DMS 273 (cell line): ENCODE data around the gene REV3L.

Experiments used
- DNase-seq: peaks from one replicate; lab custom pipeline; 2025; ENCODE audit not compliant: unreplicated experiment; lab: John Stamatoyannopoulos, UW

Gene REV3L

DNA sequence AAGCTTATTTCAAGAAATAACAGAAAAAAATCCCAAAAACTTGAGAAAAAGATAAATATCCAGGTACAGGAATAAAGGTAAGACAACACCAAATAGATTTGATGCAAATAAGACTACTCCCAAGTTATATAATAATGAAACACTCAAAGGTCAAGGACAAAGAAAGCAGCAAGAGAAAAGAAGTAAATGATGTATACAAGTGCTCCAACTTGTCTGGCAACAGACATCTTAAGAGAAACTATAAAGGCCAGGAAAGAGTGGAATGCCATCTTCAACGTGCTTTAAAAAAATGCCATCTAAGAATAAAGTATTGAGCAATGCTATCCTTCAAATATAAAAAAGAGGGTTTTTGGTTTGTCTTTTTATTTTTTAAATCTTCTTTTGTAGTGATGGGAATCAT lies 54.2 kb downstream of the REV3L start:
- DNase-seq: peak; percentile 14

- DNase-seq: peak; percentile 48
Measured at GRCh38 chr6:111427341-111428116, 55.5 kb downstream of the REV3L start.

DNA sequence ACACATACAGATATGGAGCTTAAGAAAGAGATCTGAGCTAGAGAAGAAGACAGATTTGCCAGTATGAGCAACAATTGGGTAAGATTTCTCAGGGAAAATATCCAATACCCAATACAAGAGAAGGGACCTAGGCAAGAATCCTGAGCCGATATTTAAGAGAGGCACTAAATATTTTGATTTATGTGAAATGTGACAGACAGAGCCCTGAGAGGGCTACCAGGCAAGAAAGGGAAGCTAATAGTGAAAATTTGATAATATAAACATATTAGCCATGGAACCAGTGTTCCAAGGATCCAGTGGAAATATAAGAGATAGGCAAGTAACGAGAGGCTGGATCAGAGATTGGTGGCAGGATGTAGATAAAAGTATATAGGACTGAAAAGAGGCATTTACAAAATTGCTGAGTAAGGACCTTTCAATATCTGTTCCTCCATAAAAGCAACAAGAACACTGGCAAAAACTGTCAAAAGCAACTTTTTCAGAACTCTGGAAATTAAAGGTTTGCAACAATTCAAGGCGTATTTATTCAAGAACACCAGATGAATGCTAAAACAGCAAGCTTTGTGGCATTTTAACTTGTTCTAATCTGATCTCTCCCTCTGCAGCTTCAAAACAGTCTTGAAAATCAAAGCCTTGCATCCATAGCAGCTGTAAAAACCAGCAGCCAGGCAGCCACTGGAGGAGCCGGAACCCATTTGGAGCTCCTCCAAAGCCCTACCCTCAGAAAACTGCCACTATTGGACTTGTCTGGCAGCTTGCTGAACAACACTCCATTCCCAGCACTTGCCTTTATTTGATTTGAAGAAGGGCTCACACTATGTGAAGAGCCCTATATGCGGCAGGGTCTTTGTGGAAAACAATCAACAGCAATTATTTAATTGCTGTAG lies 58.8 kb downstream of the REV3L start:
- peak; percentile 80 for DNase-seq

GRCh38 chr6:111423055-111423633 lies 59.9 kb downstream of the REV3L start:
- no peak for DNase-seq

DNA sequence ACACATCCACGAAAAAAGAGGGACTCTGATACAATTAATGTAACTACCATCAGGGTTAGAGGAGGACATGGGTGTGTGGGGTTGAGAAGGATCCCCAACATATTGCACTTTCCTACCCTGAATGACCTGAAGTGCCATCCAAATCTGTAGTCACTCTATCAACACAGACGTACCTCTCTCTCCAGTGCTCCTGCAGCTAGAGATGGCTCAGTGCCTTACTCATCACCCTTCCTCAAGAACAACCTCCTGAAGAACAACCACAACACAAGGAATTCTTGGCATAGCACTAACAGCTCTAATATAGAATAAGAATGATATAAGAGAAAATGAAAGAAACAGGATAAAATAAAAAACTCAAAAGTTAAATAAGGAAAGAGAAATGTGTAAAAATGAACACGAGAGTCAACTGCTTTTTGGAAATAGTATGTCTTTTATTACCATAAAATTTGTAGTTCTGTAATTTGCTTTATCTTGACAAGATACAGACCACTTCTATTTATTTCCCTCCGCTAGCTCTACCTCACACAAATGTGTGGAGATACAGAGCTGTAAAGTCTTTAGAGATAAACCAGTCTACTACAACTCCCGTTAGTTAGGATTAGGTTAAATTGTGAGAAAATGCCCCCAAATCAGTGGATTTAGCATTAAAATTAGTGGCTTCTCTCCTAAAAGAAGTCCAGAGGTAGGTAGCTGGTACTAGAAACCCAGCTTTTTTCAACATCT lies 63.9 kb downstream of the REV3L start:
- DNase-seq: no peak

DNA sequence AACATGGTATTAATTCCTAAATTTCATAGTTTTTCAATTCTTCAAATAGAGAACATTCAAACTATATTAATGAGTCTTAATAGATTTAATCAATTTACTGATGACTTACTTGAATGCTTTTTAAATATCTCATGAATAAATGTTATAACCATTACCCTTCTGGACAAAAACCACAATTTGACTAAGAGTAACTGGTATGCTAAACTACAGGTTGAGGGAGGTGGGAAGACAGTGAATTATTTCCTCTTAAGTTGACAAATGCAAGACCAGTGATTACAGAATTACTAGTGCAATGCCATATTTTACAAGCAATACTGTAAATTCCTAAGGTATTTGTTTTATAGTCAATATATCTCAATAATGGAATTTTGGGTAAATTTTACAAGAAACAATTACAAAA lies 65.1 kb downstream of the REV3L start:
- no peak for DNase-seq

- DNase-seq: peak; percentile 46
Measured at GRCh38 chr6:111417181-111417585, 65.8 kb downstream of the REV3L start.

DNA sequence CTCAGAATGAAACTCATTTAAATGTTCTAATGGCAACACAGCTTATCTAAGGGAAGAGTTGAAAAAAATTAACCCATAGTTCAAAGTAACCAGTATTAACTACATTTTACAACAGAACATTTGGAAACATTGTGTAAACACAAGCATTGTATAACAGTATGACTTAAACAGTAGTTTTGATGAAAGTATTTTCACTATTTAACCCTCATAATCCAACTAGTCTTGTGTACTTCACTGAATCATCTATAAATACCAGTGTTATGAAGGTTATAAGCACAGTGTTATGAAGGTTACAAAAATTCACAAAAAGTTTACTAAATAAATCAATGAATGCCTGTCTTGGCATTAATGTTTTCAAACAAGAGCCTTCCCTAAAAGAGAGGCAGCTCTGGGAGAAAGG lies 66.5 kb downstream of the REV3L start:
- DNase-seq: no peak

DNA sequence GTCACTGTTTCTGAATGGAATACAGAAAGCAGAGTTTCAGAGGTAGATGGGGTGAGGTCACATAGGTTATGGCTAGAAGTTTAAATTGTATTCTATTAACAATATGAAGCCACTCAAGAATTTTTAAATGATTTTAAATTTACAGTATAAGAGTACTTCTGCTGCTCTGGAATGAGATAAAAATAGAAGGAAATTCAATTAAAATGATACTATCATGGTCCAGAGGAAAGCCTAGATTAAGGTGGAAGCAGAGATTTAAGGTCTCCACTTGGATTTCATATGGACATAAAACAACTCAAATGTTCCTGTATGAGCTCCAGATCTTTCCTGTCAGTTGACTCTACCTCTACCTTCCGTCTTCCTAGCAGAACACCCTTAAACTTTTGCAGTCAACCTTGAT lies 68.6 kb downstream of the REV3L start:
- no peak for DNase-seq

GRCh38 chr6:111411978-111412566 lies 70.9 kb downstream of the REV3L start:
- DNase-seq: no peak

DNA sequence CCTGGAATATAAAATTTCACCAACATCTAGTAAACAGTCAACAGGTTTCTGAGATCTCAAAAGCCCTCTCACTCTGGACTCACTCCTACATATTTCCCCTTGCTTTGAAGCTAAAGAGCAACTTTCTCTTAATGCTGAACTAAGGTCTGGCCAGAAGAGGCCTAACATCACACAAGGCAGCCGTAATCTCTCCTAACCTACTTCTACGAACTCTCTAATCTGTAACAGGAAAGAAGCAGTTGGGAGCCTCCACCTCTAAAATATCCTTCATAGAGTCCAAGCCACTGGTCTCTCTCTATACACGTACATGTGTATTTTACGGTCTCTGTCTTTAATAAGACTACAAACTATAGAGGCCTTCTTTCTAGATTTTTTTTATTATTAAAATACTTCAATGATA lies 72.0 kb downstream of the REV3L start:
- no peak for DNase-seq

DNA sequence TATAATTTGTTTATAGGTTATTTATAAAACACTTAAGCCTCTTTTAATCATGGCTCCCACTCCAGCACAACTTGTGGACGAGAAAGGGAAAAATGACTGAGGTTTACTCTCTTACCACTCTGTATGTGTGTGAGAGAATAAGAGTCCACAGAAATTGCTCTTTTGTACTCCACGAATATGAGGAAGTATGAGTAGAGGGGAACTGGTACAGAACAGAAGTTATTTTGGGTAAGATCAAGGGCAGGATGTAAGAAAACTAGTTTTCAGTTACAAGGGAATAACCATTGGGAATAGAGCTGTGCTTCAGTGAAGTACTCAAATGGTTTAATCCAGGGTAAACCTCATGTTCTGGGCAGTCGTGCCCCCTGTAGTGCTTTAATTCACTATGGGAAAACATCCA lies 72.6 kb downstream of the REV3L start:
- no peak for DNase-seq

- DNase-seq: no peak
Measured at GRCh38 chr6:111409430-111409829, 73.6 kb downstream of the REV3L start.

- no peak for DNase-seq
Measured at GRCh38 chr6:111407686-111408085, 75.3 kb downstream of the REV3L start.

DNA sequence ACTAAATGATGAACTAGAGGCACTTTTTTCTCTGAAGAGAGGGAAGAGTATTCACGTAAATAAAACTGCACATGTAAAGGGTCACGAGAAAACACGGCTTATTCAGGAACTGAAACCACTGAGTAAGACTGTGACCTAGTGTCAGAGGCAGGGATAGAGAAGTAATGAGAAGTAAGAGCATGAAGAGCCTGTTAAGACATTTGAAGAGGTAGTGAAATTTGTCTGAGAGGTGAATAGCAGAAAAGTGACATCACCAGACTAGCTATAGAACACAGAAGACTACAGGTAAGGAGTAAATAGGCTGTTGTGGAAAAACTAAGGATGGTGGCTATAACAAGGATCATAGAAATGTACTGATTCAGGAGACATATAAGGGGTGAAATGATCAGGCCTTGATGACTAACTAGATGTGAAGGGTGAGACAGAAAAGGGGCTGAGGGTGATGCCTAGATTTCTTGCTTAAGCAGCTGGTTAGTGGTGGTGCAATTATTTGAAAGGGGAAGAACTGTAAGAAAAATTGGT lies 76.8 kb downstream of the REV3L start:
- DNase-seq: no peak

- no peak for DNase-seq
Measured at GRCh38 chr6:111403388-111403787, 79.6 kb downstream of the REV3L start.

DNA sequence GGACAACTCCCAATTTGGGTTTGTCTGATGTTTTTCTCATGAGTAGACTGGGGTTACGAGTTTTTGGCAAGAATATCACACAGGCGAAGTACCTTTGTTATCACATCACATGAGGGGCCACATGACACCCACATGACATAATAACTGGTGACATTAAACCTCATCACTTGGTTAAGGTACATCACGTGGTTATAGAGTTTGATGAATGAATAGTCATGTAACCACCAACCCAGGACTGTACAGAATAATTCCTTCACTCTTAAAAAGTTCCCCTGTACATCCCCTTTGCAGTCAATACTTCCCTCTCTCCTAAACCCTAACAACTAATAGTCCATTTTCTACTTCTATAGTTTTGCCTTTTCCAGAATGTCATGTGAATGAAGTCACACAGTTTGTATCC lies 83.4 kb downstream of the REV3L start:
- no peak for DNase-seq

DNA sequence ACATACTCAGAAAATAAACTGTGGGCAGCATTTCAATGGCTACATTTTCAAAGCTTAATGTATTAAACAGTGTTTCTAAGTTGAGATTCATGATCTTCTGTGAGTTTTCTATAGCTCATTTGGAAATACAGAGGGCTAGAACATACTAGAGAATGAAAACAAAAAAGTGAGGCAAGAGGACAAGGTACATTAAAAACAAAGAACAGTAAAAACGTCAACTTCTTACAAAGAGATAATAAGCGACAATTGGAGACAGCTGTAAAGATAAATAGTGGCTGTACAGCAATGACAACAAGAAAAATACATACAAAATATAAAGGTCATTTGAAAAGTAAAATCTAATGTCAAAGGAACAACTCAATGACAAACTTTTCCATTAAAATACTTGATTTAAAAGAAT lies 94.3 kb downstream of the REV3L start:
- DNase-seq: no peak

- no peak for DNase-seq
Measured at GRCh38 chr6:111382476-111383294, 100.3 kb downstream of the REV3L start.

DNA sequence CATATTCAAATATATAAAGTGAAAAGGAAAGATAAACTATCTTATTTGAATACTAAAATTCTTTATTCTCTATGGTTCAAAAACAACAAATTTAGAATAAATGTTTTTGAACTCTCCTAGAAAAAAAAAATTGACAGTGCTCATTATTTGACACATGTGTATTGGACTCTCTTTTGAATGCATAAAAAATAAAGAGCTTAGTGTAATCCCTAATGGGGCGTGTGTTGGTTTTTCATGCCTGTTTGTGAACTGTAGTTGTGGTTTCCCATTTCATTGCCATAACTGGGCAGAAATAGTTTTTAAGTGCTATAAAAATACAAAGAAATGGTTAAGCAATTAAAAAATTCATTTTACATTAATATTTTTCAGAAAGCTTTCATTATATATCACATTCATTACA lies 101.3 kb downstream of the REV3L start:
- DNase-seq: no peak
